Stimulated activated CD4-positive, alpha-beta T cell treated with anti-CD3 and anti-CD28 coated beads, Interleukin-15, amount 100 ng/mL, for 48 hours (primary cell): ENCODE results near the gene LRMDA.

Source experiments
- DNase-seq, 2 donors: peaks; one replicate each; pipeline ENCODE4 v3.0.0-alpha.2; 2020; ENCODE audit warnings: low read depth in 2 of 2

LRMDA gene

GRCh38 chr10:75916906-75917305, 485.5 kb downstream of the LRMDA start:
- no peak for DNase-seq

- no peak for DNase-seq
Observed at GRCh38 chr10:75919913-75920312, 488.5 kb downstream of the LRMDA start.

GRCh38 chr10:75922435-75922834, 491.0 kb downstream of the LRMDA start:
- DNase-seq: no peak

DNA sequence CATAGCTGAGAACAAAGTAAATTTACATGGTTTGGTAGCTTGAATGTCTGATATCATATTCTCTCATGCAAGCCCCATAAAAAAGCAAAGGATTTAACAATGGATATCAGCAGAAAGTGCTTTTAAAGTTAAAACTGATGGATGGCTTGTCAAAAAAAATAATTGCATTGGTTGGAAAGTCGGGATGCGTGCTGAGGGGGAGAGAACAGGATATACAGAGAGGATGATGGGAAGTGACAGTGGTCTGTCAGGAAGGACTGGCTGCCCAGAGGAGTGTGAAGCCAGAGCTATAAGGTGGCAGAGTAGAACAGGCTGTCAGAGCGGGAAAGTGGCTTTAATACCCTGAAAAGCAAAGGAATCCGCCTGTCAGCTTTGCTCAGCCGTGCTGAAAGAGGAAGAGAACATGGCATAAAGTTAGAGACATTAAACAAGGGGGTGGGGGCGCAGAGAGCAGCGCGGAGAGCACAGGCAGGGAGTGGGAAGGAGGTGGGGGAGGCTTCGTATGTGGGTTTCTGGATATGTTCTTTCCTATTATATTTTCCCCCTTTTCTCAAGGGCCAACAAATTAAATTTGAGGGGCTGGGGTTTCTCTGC, 493.0 kb downstream of the LRMDA start:
- no peak for DNase-seq

- DNase-seq: no peak
Observed at GRCh38 chr10:75925999-75926398, 494.6 kb downstream of the LRMDA start.

DNA sequence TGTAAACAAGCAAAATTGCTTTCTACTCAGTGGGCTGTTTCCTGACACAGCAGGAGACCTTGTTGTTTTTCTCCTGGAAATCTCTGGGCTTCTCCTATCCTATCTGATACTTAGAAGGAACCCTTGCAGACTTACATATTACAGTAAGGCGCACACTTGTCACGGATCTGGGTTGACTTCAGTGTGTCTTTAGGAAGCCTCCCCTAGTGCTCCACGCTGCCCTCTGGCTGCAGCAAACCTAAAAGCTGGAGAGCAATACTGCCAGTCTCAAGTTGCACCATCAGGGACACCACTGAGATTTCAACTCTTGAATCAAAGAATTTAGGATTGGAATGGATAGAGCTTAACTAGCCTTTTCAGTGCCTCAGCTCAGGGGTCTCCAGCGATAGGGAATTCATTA, 495.3 kb downstream of the LRMDA start:
- no peak for DNase-seq

DNA sequence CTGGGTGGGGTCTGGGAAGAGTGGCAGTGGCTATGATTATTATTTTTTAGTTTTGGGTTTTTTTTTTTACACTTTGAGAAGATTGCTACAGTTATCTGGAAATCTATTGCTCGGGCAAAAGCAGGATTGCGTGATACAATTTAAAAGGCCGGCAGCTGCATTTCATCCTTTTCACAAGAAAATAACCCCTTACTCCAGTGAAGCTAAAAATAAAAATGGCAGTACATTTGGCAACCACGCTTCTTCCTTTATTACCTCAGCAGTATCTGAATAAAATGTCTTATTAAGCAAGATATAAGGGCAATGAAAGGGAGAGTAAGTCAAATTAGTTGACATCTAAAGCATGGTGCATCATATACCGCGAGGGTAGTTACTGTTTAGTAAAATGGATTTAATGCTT, 496.8 kb downstream of the LRMDA start:
- DNase-seq: no peak

DNA sequence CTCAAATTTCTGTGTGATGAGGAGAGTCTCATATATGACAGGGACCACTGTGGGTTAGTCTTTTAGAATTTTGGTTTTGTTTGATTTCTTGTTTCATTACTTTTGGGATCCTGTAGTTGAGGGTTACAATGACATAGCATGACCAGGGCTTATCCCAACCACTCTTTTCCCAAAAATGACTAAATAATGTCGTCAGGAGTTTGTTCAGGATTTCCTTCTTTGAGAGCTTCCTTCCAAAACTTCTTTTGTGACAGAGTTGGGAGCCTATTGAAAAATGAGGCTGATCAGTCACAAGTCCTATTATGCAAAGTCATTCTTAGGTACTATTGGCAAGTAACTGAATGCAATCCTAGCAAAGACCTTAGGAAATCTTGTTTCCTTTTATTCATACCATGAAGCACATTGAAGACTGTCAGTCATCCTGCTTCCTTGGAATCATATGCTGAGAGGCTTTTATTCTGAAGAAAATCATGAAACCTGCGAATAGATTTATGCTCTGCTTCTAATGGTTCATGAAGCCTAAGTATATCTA, 498.3 kb downstream of the LRMDA start:
- DNase-seq: no peak

DNA sequence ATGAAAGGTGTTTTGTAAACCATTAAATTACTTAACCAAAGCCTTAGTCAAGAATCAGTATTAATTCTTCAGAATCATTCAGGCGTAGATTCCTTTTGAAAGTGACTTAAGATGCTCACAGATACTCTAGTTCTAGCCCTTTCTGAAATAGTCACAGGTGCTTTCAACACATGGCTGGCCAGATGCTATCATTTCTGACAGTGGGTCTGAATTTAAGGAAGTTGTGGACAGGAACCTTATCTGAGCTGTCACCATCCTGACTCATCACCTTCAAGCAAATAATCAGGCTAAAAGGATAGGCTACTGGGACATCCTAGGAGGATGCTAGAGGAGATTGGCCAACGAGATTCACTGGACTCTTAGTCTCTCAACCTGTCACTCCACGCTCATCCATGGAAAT, 501.5 kb downstream of the LRMDA start:
- DNase-seq: no peak

DNA sequence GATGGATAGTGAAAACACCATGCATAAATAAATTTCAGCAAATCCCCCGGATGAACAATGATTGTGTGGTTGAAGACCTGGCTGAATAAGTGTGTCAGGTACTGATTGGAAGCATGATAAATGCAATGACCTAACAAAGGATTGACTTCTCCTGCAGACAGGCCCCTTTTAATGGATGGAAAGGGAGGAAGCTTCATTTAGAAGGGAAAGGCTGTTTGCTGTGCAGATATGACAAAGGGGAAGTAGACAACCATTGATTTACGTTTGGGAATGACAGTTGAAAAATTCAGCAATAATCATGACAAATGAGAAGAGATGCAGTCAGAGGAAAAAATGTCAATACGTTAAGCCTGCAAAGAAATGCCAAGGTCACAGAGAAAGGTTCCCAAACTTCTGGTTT, 503.8 kb downstream of the LRMDA start:
- no peak for DNase-seq

- no peak for DNase-seq
Observed at GRCh38 chr10:75935650-75936400, 504.4 kb downstream of the LRMDA start.

DNA sequence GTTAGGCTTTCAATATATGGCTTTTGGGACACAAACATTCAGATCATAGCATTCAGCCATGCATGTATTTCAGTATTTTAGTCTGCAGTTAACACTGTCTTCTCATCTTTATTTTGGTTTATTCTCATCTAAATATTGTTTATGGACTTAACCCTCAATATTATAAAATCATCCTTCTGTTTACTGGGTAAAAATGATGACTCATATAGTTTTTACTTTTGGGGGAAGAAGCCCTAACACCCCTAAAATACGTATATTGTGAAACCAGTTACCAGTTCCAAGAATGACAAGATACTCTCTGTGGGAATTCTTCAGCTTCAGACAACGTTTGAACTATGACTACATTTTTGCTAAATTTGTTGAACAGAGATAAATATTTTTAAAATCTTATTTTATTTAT, 505.4 kb downstream of the LRMDA start:
- no peak for DNase-seq

GRCh38 chr10:75937823-75938222, 506.4 kb downstream of the LRMDA start:
- no peak for DNase-seq

GRCh38 chr10:75938380-75939122, 507.1 kb downstream of the LRMDA start:
- no peak for DNase-seq

GRCh38 chr10:75939541-75939940, 508.1 kb downstream of the LRMDA start:
- no peak for DNase-seq

DNA sequence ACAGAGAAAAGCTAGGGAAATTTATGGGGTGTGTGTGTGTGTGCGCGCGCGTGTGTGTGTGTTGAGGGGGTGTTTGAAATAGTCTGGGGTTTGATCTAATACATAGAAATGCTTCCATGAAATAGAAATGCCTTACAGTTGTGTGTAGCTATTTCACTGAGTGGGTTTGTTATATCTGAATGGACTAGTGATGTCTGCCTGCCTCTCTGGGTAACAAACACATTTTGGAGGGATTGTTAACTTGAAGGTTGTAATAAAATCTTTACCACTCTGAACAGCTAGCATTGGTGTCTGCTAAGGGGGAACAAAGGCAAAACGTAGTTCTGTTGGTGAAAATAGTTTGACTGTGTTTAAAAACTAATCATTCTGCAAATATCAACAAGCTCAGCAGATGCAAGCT, 509.3 kb downstream of the LRMDA start:
- DNase-seq: no peak

DNA sequence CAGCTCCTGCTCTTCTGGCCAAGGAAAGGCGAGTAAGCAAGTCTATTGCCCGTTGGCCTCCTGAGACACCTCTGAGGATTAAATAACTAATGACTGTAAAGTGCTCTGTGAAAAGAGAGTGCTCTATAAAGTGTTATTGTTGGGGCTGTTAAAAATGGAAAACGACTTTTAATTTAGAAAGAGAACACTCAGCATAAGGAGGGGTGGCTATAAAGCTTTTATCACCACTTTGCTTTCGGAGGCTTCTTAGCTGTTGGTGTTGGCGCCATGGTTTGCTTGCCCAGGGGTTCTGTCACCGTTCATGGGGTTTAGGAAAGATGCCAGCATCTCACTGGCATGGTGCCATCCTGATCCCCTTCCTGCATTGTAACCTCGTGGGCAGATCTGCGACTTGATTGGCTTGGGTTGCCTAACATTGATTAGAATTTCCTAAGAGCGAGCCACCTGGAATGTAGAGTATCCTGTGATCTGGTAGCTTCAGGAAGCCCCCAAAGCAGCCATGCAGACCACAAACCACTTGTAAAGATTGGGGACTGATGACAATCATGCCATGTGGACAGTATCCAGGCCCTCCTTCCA, 509.9 kb downstream of the LRMDA start:
- no peak for DNase-seq

DNA sequence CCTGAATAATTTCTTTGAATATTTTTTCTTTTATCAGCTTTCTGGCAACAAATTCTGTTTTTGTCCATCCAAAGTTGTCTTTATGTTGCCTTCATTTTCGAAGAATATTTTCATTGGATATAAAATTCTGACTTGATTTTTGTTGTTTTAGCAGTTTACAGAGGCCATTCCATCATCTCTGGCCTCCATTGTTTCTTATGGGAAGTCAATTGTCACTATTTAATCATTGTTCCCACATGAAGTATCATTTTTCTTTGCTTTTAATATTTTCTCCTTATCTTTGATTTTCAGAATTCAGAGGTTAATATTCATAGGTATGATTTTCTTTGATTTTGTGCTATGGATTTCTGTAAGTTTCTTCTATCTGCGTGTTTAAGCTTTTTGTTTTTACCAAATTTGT, 512.6 kb downstream of the LRMDA start:
- no peak for DNase-seq

DNA sequence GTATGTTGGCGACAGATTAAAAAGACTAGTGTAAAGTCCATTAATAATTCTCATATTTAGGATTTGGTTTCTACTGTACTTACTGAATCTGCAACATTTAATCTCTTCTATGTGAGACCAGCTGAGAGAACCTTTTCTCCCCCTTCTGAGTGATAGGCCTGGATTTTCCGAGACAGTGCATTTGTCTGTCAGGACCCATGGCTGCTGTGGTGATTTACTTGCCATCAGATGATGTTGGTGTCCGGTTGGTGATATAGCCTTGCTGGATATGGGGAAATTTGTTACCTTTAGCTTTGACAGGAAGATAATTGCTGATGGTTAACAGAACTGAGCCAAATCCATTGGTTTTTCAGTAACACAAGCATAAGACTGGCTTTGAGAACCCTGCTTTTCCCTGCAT, 517.2 kb downstream of the LRMDA start:
- DNase-seq: no peak

DNA sequence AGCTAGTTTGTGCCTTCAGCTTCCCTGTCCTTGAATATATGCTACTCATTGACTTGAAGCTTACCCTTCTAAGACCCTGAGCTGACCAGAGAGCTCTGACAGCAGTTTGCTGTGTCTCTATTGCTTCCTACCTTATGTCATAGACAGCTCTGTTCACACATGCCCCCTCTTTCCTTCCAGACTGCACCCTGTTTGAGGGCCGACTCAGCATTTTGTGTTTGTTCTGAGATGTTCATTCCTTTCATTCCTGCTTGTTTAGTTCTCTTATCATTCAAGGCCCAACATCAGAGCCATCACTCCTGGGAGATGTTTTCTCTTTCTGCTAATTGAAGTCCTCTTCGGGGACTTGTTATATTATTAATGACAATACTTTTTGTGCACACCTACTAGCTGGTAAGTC, 518.9 kb downstream of the LRMDA start:
- no peak for DNase-seq

DNA sequence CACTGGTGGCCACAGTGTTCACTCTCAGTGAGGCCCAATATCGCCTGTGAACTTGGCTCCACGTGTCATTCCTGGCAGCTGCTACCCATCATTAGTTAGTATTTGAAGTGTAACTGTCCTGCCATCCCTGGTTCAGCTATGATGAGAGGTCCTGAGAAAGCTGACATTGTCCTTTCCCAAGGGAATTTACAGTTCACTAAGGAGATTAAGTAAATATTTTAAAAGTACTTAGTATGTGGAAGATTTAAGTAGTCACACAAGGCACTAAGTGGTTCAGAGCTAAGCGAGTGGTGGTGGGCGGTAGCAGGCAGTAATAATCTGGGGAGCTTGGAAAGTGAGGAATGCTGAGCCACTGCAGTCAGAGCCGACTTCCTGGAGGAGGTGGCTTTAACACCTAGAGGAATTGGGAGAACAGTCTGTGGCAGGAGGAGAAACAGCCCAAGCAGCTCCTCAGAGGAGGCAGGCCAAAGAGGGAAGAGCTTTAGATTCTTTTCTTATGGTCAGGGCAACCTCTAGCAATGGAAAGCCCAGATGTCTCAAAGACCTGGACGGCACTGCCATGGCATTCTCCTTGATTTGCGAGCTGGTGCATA, 519.7 kb downstream of the LRMDA start:
- no peak for DNase-seq

DNA sequence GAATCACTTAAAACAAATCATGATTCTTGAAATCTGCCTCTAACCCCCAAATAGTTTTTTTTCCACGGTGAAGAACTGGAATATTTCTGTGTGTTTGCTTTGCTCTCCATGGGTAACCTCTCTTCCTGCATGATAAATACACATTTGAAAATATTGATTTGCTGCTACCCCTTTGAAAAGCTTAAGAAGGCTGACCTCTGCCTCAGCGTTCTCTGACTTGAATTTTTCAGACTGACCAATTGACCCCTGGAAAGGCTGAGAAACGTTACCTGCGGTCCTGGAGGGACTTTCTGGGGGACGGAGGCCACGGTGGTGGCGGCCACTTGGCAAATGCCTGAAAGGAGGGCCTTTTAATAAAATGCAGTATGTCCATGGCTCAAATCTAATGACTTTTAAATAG, 520.2 kb downstream of the LRMDA start:
- DNase-seq: no peak
